ENCODE measurements around the gene UCP2. TPM values are rescaled to one million over a fixed set of nuclear protein-coding genes. Genes with fewer than 3 reads are reported as not detected.
A peak's percentile ranks its signal among the peaks of the same experiment; 100 is the strongest.
"Not testable (repeated sequence)": the region's sequence is repeated elsewhere in the genome, so short reads cannot be mapped to it uniquely, and the experiment has no call there.

Gene UCP2
- total and polyA plus RNA-seq, 5 donors from 2014 or later = 850 to 2,276 (median 1,526) TPM

DNA sequence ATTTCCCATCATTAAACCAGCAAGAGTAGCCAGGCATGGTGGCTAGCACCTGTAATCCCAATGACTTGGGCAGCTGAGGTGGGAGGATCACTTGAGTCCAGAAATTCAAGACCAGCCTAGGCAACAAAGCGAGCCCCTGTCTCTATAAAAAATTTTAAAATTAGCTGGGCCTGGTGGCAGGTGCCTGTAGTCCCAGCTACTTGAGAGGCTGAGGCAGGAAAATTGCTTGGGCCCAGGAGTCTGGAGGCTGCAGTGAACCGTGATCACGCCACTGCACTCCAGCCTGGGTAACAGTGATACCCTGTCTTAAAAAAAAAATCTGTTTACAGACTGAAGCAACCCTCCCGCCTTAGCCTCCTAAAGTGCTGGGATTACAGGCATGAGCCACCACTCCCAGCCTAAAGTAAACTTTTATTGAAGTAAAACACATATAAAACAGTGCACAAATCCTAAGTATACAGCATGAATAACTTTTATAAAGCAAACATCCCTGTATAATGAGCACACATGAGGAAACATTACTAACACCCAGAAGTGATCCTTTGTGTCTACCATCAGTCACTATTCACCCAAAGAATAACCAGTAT is 13.6 kb upstream of the UCP2 start:
- Histone ChIP-seq H3K27me3 (ENCODE audit: control insufficient read depth, insufficient read depth, low read length) (no peaks in the 10 kb centered on the region), H3K27ac (ENCODE audit: insufficient read depth, low read length, poor library complexity, severe bottlenecking) (peak overlapping the region; percentile 97), H3K4me1 (ENCODE audit: control insufficient read depth, insufficient read depth, low read length, poor library complexity, severe bottlenecking) (peaks cover 58% of the 10 kb centered on the region), H3K4me3 (ENCODE audit: low read depth, low read length) (peak overlapping the region; percentile 74), H3K36me3 (ENCODE audit: control insufficient read depth, insufficient read depth, low read length) (no peaks in the 10 kb centered on the region), H3K9me3 (ENCODE audit: control insufficient read depth in 2 of 2, low read length in 2 of 2) (no peaks in the 10 kb centered on the region)
- H3K36me3 Mint-ChIP-seq = peaks cover 11% of the 10 kb centered on the region
- no peak for DNase-seq
- peaks cover 24 to 71% (median 48%) of the 10 kb centered on the region in 4 donors for H3K4me1 Mint-ChIP-seq
- H3K4me3 Mint-ChIP-seq = peak overlapping the region; percentile 77 to 88 (median 80)
- H3K9me3 Mint-ChIP-seq = no peaks in the 10 kb centered on the region
- H3K27me3 Mint-ChIP-seq = no peaks in the 10 kb centered on the region
- no peak for ATAC-seq (ENCODE audit: low read depth in 2 of 2)
- H3K27ac Mint-ChIP-seq = peak overlapping the region; percentile 98 to 99 (median 98)

- H3K27ac Mint-ChIP-seq = peak overlapping the region; percentile 98 to 99 (median 98)
- H3K4me3 ChIP-seq (ENCODE audit: low read depth, low read length) = peak overlapping the region; percentile 74
- peaks cover 26 to 75% (median 50%) of the 10 kb centered on the region in 4 donors for H3K4me1 Mint-ChIP-seq
Observed at GRCh38 chr11:73995731-73996130, 13.1 kb upstream of the UCP2 start.

DNA sequence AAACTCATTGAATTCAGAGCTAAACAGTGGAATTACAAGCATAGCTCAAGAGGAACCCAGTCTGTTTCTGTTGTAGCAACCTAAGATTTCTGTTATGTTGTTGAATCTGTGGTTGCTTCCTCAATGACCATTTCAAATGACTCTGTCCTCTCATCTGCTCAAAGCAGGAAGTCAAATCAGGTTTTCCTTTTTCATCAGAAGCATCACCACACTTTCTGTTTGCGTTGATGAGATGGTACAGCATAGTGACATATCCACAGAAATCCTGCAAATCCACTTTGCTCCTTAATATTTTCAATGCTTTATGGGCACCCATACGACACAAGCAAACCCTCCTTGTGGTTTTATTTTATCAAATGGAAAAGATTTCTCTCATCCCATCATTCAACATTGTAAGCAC is 12.6 kb upstream of the UCP2 start:
- Histone ChIP-seq H3K27me3 (ENCODE audit: control insufficient read depth, insufficient read depth, low read length) (no peaks in the 10 kb centered on the region), H3K9me3 (ENCODE audit: control insufficient read depth in 2 of 2, low read length in 2 of 2) (no peaks in the 10 kb centered on the region), H3K4me1 (ENCODE audit: control insufficient read depth, insufficient read depth, low read length, poor library complexity, severe bottlenecking) (peaks cover 61% of the 10 kb centered on the region), H3K27ac (ENCODE audit: insufficient read depth, low read length, poor library complexity, severe bottlenecking) (peak overlapping the region; percentile 97), H3K36me3 (ENCODE audit: control insufficient read depth, insufficient read depth, low read length) (no peaks in the 10 kb centered on the region), H3K4me3 (ENCODE audit: low read depth, low read length) (peak overlapping the region; percentile 74)
- DNase-seq (peak in 2 of 3 donors; percentile 84 to 85), ATAC-seq (ENCODE audit: low read depth in 2 of 2) (peak; percentile 71 to 75)
- Mint-ChIP-seq H3K27me3 (no peaks in the 10 kb centered on the region), H3K4me1 (peaks cover 31 to 74% (median 51%) of the 10 kb centered on the region in 4 donors), H3K27ac (peak overlapping the region; percentile 98 to 99 (median 98)), H3K9me3 (no peaks in the 10 kb centered on the region), H3K36me3 (peaks cover 4% of the 10 kb centered on the region), H3K4me3 (peak overlapping the region; percentile 77 to 88 (median 80))

More at GRCh38 chr11:73995731-73996130, 13.1 kb upstream of the UCP2 start:
- ATAC-seq (ENCODE audit: low read depth in 2 of 2) (peak; percentile 87), DNase-seq (peak; percentile 33 to 83 (median 82))
- Histone ChIP-seq H3K9me3 (ENCODE audit: control insufficient read depth in 2 of 2, low read length in 2 of 2) (no peaks in the 10 kb centered on the region), H3K27ac (ENCODE audit: insufficient read depth, low read length, poor library complexity, severe bottlenecking) (peak overlapping the region; percentile 97), H3K27me3 (ENCODE audit: control insufficient read depth, insufficient read depth, low read length) (no peaks in the 10 kb centered on the region), H3K36me3 (ENCODE audit: control insufficient read depth, insufficient read depth, low read length) (no peaks in the 10 kb centered on the region), H3K4me1 (ENCODE audit: control insufficient read depth, insufficient read depth, low read length, poor library complexity, severe bottlenecking) (peaks cover 61% of the 10 kb centered on the region)
- H3K4me3 Mint-ChIP-seq = peak overlapping the region; percentile 77 to 88 (median 80)
- no peaks in the 10 kb centered on the region for H3K9me3 Mint-ChIP-seq
- peaks cover 5% of the 10 kb centered on the region for H3K36me3 Mint-ChIP-seq
- H3K27me3 Mint-ChIP-seq = no peaks in the 10 kb centered on the region

DNA sequence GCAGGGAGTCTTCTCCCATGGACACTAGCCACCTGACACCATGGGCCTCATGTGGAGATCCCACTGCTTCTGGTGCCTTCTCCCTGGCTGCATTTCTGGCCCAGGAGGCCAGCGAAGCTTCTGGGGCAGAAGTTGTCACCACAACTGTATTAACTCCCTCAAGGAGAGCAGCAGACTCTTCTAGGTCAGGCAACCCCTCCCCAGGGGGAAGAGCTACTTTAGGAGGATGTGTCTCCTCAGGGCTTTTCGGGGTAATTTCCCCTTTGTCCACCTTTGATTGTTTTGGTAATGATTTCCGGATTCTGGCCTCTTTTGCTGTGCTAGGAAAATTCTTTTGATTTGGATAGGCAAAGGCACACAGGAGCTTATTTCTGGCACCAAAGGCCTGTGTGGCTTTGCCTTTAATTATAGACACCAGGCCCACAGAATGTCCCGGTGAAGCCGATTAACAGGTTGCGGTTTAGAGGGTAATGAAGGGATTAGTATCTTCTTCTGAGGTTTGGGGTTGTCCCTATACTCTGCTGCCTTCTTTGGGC is 8.9 kb upstream of the UCP2 start:
- Histone ChIP-seq H3K27me3 (ENCODE audit: control insufficient read depth, insufficient read depth, low read length) (no peaks in the 10 kb centered on the region), H3K4me3 (ENCODE audit: low read depth, low read length) (peak overlapping the region; percentile 40), H3K4me1 (ENCODE audit: control insufficient read depth, insufficient read depth, low read length, poor library complexity, severe bottlenecking) (peaks cover 42% of the 10 kb centered on the region), H3K36me3 (ENCODE audit: control insufficient read depth, insufficient read depth, low read length) (no peaks in the 10 kb centered on the region), H3K27ac (ENCODE audit: insufficient read depth, low read length, poor library complexity, severe bottlenecking) (no peak overlapping the region), H3K9me3 (ENCODE audit: control insufficient read depth in 2 of 2, low read length in 2 of 2) (no peaks in the 10 kb centered on the region)
- Mint-ChIP-seq H3K9me3 (no peaks in the 10 kb centered on the region), H3K27me3 (no peaks in the 10 kb centered on the region), H3K4me3 (peak overlapping the region in 1 of 4 donors; percentile 1), H3K36me3 (no peaks in the 10 kb centered on the region), H3K4me1 (peaks cover 20 to 46% (median 32%) of the 10 kb centered on the region in 4 donors), H3K27ac (peak overlapping the region; percentile 88 to 98 (median 91))
- ATAC-seq (ENCODE audit: low read depth in 2 of 2) (no peak), DNase-seq (no peak)

DNA sequence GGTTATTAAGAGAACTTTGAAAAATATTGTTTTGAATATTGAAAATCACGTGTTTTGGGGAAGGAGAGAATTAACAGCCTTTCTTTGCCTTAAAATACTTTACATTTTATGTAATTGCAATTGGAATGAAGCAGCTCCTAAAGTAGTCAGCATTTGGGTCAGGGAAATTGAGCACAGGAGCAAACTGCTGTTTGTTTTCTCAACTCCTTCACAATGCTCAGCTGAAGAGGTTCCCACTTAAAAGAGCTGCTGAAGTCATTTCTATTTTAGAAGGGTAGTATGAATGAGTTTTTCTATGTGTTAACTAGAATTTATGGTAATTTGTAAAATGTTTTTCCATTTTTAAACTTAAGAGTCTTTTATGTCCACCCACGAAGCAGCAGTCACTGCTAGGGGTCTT is 8.1 kb upstream of the UCP2 start:
- H3K27ac ChIP-seq (ENCODE audit: insufficient read depth, low read length, poor library complexity, severe bottlenecking) = no peak overlapping the region
- no peaks in the 10 kb centered on the region for H3K9me3 ChIP-seq (ENCODE audit: control insufficient read depth in 2 of 2, low read length in 2 of 2)
- H3K36me3 ChIP-seq (ENCODE audit: control insufficient read depth, insufficient read depth, low read length) = no peaks in the 10 kb centered on the region
- H3K4me1 ChIP-seq (ENCODE audit: control insufficient read depth, insufficient read depth, low read length, poor library complexity, severe bottlenecking) = peaks cover 34% of the 10 kb centered on the region
- no peaks in the 10 kb centered on the region for H3K27me3 ChIP-seq (ENCODE audit: control insufficient read depth, insufficient read depth, low read length)
- Mint-ChIP-seq H3K4me3 (no peak overlapping the region), H3K4me1 (peaks cover 14 to 39% (median 25%) of the 10 kb centered on the region in 4 donors), H3K27me3 (no peaks in the 10 kb centered on the region), H3K27ac (peak overlapping the region in 1 of 3 donors; percentile 84), H3K9me3 (no peaks in the 10 kb centered on the region), H3K36me3 (no peaks in the 10 kb centered on the region)
- ATAC-seq (ENCODE audit: low read depth in 2 of 2) (no peak), DNase-seq (no peak)
- no peak overlapping the region for H3K4me3 ChIP-seq (ENCODE audit: low read depth, low read length)

DNA sequence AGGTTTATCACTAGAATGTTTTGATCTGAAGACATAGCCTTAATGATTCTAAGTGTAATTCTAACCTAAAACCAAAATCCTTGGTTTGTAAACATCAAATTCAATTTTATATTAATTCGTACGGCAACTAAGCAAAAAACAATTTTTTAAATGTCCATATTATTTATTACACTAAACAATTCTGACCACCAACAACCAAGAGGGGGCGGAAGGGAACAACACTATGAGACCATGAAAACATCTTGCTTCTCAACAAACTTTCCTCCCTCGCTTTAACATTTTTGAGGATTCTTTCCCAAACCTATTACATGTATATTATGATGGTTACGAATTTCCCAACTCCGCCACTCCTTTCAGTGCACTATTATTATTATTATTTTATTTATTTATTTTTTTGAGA is 6.5 kb upstream of the UCP2 start:
- H3K4me1 Mint-ChIP-seq = peaks cover 7 to 33% (median 16%) of the 10 kb centered on the region in 4 donors

DNA sequence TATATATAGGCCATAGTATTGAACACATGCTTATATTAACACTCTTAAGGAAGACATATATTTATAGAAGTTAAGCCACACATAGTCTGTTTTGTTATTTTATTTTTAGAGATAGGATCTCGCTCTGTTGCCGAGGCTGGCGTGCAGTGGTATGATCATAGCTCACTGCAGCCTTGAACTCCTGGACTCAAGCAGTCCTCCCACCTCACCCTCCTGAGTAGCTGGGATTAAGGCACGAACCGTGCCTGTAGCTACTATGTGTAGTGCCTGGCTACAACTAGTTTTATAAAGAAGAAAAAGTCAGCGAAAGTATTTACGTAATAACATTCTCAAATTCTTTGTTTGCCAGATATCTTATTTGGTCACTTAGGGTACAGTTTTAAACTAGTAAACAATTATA is 5.6 kb upstream of the UCP2 start:
- Mint-ChIP-seq H3K36me3 (no peaks in the 10 kb centered on the region), H3K4me1 (peaks cover 11 to 40% (median 21%) of the 10 kb centered on the region in 4 donors), H3K27ac (no peak overlapping the region), H3K27me3 (no peaks in the 10 kb centered on the region), H3K4me3 (no peak overlapping the region), H3K9me3 (no peaks in the 10 kb centered on the region)
- DNase-seq (no peak), ATAC-seq (ENCODE audit: low read depth in 2 of 2) (no peak)
- H3K4me3 ChIP-seq (ENCODE audit: low read depth, low read length) = no peak overlapping the region
- H3K27me3 ChIP-seq (ENCODE audit: control insufficient read depth, insufficient read depth, low read length) = no peaks in the 10 kb centered on the region
- H3K4me1 ChIP-seq (ENCODE audit: control insufficient read depth, insufficient read depth, low read length, poor library complexity, severe bottlenecking) = peaks cover 26% of the 10 kb centered on the region
- H3K27ac ChIP-seq (ENCODE audit: insufficient read depth, low read length, poor library complexity, severe bottlenecking) = no peak overlapping the region
- H3K36me3 ChIP-seq (ENCODE audit: control insufficient read depth, insufficient read depth, low read length) = no peaks in the 10 kb centered on the region
- H3K9me3 ChIP-seq (ENCODE audit: control insufficient read depth in 2 of 2, low read length in 2 of 2) = no peaks in the 10 kb centered on the region

More for the DNA sequence above, 6.5 kb upstream of the UCP2 start:
- no peak for ATAC-seq (ENCODE audit: low read depth in 2 of 2)
- peaks cover 23% of the 10 kb centered on the region for H3K4me1 ChIP-seq (ENCODE audit: control insufficient read depth, insufficient read depth, low read length, poor library complexity, severe bottlenecking)
- H3K36me3 ChIP-seq (ENCODE audit: control insufficient read depth, insufficient read depth, low read length) = no peaks in the 10 kb centered on the region
- Mint-ChIP-seq H3K4me3 (no peak overlapping the region), H3K9me3 (no peaks in the 10 kb centered on the region), H3K36me3 (no peaks in the 10 kb centered on the region), H3K27ac (no peak overlapping the region), H3K27me3 (no peaks in the 10 kb centered on the region)
- H3K27me3 ChIP-seq (ENCODE audit: control insufficient read depth, insufficient read depth, low read length) = no peaks in the 10 kb centered on the region
- no peak overlapping the region for H3K27ac ChIP-seq (ENCODE audit: insufficient read depth, low read length, poor library complexity, severe bottlenecking)
- H3K4me3 ChIP-seq (ENCODE audit: low read depth, low read length) = no peak overlapping the region
- no peak for DNase-seq
- no peaks in the 10 kb centered on the region for H3K9me3 ChIP-seq (ENCODE audit: control insufficient read depth in 2 of 2, low read length in 2 of 2)

DNA sequence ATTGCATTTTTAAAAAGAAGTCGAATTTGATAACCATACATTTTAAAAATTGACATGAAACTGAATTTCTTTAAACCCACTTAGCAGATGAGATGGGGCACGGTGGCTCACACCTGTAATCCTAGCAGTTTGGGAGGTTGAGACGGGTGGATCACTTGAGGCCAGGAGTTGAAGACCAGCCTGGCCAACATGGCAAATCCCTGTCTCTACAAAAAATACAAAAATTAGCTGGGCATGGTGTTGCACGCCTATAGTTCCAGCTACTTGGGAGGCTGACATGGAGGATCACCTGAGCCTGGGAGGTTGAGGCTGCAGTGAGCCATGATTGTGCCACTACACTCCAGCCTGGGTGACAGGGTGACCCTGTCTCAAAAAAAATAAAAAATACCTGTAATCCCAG is 3.0 kb upstream of the UCP2 start:
- H3K9me3 ChIP-seq (ENCODE audit: control insufficient read depth in 2 of 2, low read length in 2 of 2); H3K27ac ChIP-seq (ENCODE audit: insufficient read depth, low read length, poor library complexity, severe bottlenecking); H3K4me3 ChIP-seq (ENCODE audit: low read depth, low read length); ATAC-seq (ENCODE audit: low read depth in 2 of 2); H3K9me3 Mint-ChIP-seq; H3K27me3 Mint-ChIP-seq; DNase-seq; H3K27me3 ChIP-seq (ENCODE audit: control insufficient read depth, insufficient read depth, low read length): not testable (repeated sequence)
- Mint-ChIP-seq H3K36me3 (peaks cover 14% of the 10 kb centered on the region), H3K4me3 (peak overlapping the region in 1 of 4 donors; percentile 68), H3K4me1 (peaks cover 5 to 19% (median 13%) of the 10 kb centered on the region in 4 donors), H3K27ac (peak overlapping the region in 2 of 3 donors; percentile 39 to 54)
- Histone ChIP-seq H3K4me1 (ENCODE audit: control insufficient read depth, insufficient read depth, low read length, poor library complexity, severe bottlenecking) (peaks cover 24% of the 10 kb centered on the region), H3K36me3 (ENCODE audit: control insufficient read depth, insufficient read depth, low read length) (peaks cover 10% of the 10 kb centered on the region)
